ENCODE measurements around the gene USP28.

USP28 gene

DNA sequence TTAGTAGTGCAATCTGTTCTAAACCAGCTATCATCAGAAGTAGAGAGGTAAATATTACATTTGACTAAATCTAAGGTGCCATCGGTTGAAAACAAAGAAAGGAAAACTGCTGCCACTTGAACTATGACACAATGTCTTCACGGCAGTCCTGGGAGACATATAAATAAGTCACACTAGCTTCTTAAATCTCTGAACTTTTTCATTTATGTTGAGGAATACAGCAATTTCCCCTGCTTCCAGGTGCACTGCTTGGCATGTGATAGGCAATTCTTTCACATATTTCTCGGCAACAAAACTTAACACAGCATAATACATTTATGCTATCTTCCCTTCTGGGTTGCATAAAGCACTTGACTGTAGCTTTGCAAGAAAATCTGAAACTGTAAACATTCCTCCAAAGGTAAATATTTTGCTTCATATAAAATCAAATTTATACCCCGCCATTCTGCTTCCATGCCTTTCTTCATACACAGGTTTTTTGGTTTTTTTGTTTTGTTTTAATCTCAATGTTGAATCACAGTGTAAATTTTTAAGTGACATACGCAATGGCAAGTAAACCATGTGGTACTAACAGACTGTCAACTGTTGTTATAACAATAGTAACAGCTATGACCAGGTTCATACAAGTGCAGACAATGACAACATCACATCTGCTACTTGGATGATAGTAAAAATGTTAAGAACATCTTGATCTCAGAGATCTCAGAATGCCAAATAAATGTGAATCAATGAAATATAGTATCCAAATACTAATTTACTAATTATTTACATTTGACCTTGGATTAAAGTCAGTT is 18.2 kb downstream of the USP28 start:
- TF ChIP-seq, protein P1, sequence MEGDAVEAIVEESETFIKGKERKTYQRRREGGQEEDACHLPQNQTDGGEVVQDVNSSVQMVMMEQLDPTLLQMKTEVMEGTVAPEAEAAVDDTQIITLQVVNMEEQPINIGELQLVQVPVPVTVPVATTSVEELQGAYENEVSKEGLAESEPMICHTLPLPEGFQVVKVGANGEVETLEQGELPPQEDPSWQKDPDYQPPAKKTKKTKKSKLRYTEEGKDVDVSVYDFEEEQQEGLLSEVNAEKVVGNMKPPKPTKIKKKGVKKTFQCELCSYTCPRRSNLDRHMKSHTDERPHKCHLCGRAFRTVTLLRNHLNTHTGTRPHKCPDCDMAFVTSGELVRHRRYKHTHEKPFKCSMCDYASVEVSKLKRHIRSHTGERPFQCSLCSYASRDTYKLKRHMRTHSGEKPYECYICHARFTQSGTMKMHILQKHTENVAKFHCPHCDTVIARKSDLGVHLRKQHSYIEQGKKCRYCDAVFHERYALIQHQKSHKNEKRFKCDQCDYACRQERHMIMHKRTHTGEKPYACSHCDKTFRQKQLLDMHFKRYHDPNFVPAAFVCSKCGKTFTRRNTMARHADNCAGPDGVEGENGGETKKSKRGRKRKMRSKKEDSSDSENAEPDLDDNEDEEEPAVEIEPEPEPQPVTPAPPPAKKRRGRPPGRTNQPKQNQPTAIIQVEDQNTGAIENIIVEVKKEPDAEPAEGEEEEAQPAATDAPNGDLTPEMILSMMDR (IDR thresholded peaks at IDR 0.05) = no peak

DNA sequence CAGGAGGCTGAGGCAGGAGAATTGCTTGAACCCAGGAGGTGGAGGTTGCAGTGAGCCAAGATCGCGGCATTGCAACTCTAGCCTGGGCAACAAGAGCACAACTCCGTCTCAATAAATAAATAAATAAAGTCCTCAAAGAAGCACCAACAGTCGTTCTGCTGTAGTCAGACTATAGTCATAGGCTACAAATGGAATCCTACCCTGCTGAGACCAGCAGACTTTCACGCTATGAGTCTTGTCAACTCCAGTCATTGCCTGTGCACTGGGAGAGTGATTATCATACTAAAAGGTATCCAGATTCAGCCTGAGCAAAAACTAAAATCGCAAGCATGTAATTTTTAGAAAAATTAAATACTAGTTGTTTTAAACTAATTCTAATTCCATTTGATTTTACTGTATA is 19.6 kb downstream of the USP28 start:
- TF ChIP-seq, protein P1 (IDR thresholded peaks at IDR 0.05) = no peak

DNA sequence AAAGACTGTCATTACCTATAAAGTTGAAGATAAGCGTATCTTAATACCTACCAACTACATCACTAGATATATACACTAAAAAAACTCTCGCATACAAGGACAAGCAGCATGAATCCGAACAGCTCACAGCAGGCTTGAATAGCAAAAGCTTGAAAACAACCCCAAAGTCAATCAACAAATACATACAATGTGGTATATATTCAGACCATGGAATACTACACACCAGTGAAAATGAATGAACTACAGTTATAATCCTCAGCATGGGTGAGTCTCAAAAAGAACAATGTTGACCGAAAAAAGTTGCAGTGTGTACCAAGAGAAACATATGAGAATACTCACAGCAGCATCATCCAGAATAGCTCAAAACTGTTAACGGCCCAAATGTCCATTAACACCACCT is 25.2 kb downstream of the USP28 start:
- TF ChIP-seq, protein P1 (IDR thresholded peaks at IDR 0.05) = no peak

DNA sequence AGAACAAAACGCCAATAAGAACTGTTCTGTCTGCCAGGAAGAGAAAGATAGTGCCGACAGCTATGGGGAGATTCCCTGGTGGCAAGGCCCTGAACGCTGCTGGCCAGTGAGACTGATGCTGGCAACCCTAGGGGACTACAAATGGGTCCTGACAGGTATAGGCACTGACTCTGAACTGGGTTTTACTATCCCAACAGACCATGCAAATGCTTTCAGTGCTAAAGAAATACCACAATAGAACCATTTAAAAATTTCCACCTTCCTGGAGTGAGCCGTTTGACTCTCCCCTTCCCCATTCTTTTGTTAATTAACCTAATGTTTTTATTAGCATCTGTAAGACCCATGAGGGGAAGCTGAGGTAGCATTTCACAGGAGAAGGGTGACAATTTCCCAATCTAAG is 25.7 kb downstream of the USP28 start:
- TF ChIP-seq, protein P1 (IDR thresholded peaks at IDR 0.05) = no peak

DNA sequence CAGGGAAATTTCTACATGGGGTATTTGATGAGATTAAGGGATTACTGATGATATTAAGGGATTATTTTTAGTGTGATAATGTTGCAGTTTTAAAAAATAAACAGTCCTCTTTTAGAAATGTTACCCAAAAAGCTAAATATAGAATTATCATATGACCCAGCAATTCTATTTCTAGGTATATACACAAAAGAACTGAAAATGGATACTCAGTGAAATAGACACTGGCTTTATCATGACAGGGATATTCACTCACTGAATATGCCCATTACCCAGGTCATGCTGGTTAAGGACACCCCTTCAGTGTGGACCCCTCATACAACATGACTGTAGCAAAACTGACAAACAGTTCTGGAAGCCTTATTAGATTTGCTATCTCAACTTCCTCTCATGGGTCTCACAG is 27.8 kb downstream of the USP28 start:
- TF ChIP-seq, protein P1 (IDR thresholded peaks at IDR 0.05) = no peak

DNA sequence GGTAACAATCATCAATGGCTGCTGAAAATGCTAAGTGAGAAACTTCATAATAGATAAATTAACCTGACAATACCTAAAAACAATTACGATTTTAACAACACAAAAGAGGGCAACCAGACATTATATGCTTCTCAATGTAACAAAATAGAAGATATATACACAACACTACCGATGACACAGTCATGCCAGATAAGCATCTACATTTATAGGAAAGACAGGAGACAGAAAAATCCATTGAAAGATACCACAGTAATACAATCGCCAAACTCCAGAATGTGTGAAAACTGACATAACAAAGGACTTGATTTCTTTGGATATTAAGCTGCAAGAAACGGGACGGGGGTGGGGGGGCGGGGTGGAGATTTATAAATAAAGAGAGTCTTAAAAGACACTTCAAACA is 28.3 kb downstream of the USP28 start:
- TF ChIP-seq, protein P1 (IDR thresholded peaks at IDR 0.05) = no peak

DNA sequence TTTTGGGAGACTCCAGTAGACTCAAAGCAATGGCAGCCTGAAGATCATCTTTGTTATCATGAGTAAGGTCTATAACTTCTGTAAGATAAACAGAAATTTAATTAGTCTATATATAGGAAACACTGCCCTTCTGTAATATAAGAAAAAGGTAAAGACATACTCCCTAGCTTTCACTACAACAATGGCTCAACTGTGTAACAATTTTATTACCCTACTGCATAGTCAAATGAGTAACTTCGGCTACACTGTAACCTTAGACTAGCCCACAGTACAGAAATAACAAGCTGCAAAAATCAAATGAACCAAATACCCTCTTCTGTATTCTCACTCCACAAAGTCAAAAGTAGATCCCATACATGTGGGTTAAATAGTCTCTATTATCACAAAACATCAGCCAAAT is 33.7 kb downstream of the USP28 start:
- TF ChIP-seq, protein P1 (IDR thresholded peaks at IDR 0.05) = no peak
